ENCODE data around the gene IBA57.

- TF ChIP-seq CTCF (IDR thresholded peaks at IDR 0.05) (no peak), ZFX (IDR thresholded peaks at IDR 0.05; ENCODE audit: borderline replicate concordance) (no peak)
These were observed 33.8 kb upstream of the IBA57 start for GRCh38 chr1:228131766-228132165.

Data from 22Rv1 (cell line).